ENCODE data around the gene SLC35C1. TPM values are rescaled to one million over a fixed set of nuclear protein-coding genes. Genes with fewer than 3 reads are reported as not detected.

The SLC35C1 gene
- total RNA-seq, 1 experiment from 2014 or later: 18.1 TPM

- Mint-ChIP-seq H3K36me3 (ENCODE audit: insufficient read depth, unreplicated experiment) (no peaks in the 10 kb centered on the region), H3K4me1 (ENCODE audit: low read depth, unreplicated experiment) (peaks cover 5% of the 10 kb centered on the region)
- no TSS peak for BruUV-seq (replicated peaks)
These were observed 48.6 kb downstream of the SLC35C1 start for GRCh38 chr11:45853332-45854219.

DNA sequence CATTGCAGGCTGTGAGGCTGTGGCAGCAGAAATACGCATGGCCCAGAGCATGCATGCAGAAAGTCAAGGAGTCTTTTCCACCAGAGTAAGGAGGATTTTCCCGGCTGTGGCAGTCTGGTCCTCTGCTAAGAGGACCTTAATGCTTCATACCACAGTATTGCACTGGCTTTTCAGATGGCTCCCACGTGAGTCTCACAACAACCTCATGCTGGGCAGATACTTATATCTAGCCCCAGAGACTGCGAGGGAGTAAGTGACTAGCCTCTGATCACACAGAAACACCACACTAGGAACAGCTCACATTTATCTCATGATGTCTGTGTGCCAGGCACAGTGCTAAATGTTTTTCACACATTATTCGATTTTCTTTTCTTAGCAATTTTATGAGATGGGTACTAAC, 50.4 kb downstream of the SLC35C1 start:
- Mint-ChIP-seq H3K36me3 (ENCODE audit: insufficient read depth, unreplicated experiment) (peaks cover 6% of the 10 kb centered on the region), H3K4me3 (ENCODE audit: low read depth, unreplicated experiment) (no peak overlapping the region), H3K4me1 (ENCODE audit: low read depth, unreplicated experiment) (no peaks in the 10 kb centered on the region), H3K9me3 (ENCODE audit: low read depth, unreplicated experiment) (no peaks in the 10 kb centered on the region), H3K27me3 (ENCODE audit: unreplicated experiment) (no peaks in the 10 kb centered on the region), H3K27ac (ENCODE audit: unreplicated experiment) (no peak overlapping the region)
- TF ChIP-seq CTCF (IDR thresholded peaks at IDR 0.05; ENCODE audit: unreplicated experiment): no peak
- intact Hi-C loops (cut with micrococcal nuclease; ENCODE audit: unreplicated experiment): no loop called here
- DNase-seq: no peak
- CTCF ChIA-PET: interaction anchor here (0.6 kb wide), 1 partner anchor 604 kb away, joined by 3 read pairs; no protein-coding TSS in a partner anchor
- BruUV-seq (replicated peaks): no TSS peak

More at GRCh38 chr11:45853332-45854219, 48.6 kb downstream of the SLC35C1 start:
- Mint-ChIP-seq H3K27ac (ENCODE audit: unreplicated experiment) (no peak overlapping the region), H3K4me3 (ENCODE audit: low read depth, unreplicated experiment) (no peak overlapping the region), H3K9me3 (ENCODE audit: low read depth, unreplicated experiment) (no peaks in the 10 kb centered on the region), H3K27me3 (ENCODE audit: unreplicated experiment) (no peaks in the 10 kb centered on the region)
- CTCF ChIA-PET: interaction anchor here (0.6 kb wide), 1 partner anchor 80 kb away, joined by 3 read pairs; no protein-coding TSS in a partner anchor
- no peak for TF ChIP-seq CTCF (IDR thresholded peaks at IDR 0.05; ENCODE audit: unreplicated experiment)
- no peak for DNase-seq
- intact Hi-C loops (cut with micrococcal nuclease; ENCODE audit: unreplicated experiment): no loop called here

DNA sequence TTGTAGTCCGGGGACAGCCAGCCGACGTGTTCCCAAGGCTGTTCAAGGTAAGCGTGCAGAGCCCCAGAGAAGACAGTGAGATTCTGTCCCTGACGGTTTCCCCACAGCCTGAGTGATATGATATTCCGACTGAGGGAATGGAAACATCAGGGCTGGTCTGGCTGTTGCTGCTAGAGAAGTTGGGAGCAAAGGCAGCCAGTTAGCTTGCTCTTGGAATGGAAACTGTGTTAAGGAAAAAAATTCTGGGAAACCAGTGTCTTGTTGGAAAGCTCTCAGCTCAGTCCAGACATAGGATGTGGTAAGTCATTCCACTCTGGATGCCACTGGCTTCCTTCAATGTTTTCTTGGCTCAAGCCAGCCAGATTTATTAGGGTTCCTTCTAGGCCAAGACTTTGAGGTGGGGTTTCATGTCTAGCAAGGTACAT, 51.1 kb downstream of the SLC35C1 start:
- intact Hi-C loops (cut with micrococcal nuclease; ENCODE audit: unreplicated experiment): no loop called here
- no peaks in the 10 kb centered on the region for H3K9me3 Mint-ChIP-seq (ENCODE audit: low read depth, unreplicated experiment)
- H3K36me3 Mint-ChIP-seq (ENCODE audit: insufficient read depth, unreplicated experiment): peaks cover 6% of the 10 kb centered on the region
- H3K4me3 Mint-ChIP-seq (ENCODE audit: low read depth, unreplicated experiment): no peak overlapping the region
- no TSS peak for BruUV-seq (replicated peaks)
- no peaks in the 10 kb centered on the region for H3K27me3 Mint-ChIP-seq (ENCODE audit: unreplicated experiment)
- no peaks in the 10 kb centered on the region for H3K4me1 Mint-ChIP-seq (ENCODE audit: low read depth, unreplicated experiment)
- no peak overlapping the region for H3K27ac Mint-ChIP-seq (ENCODE audit: unreplicated experiment)
- CTCF ChIA-PET: interaction anchor here (0.7 to 1.1 kb wide), 2 partner anchors 9 to 279 kb away, joined by 3 to 5 read pairs; no protein-coding TSS in a partner anchor
- no peak for DNase-seq
- TF ChIP-seq CTCF (IDR thresholded peaks at IDR 0.05; ENCODE audit: unreplicated experiment): no peak

DNA sequence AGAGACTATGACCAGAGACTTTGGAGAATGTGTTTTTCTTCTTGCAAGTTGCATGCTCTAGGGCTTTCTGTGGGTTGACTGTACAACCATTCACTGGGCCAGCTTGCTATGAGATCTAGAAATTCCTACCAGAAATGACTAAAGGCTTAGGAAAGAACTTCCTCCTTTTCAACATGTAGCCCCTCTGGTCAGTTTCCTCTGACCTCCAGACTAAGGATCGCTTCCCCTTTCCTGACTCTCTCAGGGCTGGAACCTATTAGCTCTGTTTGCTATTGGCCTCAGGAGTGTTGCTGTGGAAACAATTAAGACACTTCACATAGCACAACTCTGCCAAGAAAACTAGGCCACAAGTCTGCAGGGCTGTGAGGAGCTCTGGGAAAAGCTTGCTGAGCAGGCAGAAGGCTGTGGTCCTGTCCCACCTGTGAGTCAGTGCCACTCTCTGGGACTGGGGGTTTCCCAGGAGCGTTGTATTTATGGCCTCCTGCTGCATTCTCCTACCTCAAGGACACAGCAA, 53.1 kb downstream of the SLC35C1 start:
- H3K27ac Mint-ChIP-seq (ENCODE audit: unreplicated experiment): no peak overlapping the region
- no peak overlapping the region for H3K4me3 Mint-ChIP-seq (ENCODE audit: low read depth, unreplicated experiment)
- intact Hi-C loops (cut with micrococcal nuclease; ENCODE audit: unreplicated experiment): no loop called here
- H3K9me3 Mint-ChIP-seq (ENCODE audit: low read depth, unreplicated experiment): no peaks in the 10 kb centered on the region
- H3K27me3 Mint-ChIP-seq (ENCODE audit: unreplicated experiment): no peaks in the 10 kb centered on the region
- CTCF ChIA-PET: no interaction called here
- no peak for DNase-seq
- BruUV-seq (replicated peaks): no TSS peak
- peaks cover 6% of the 10 kb centered on the region for H3K36me3 Mint-ChIP-seq (ENCODE audit: insufficient read depth, unreplicated experiment)
- TF ChIP-seq CTCF (IDR thresholded peaks at IDR 0.05; ENCODE audit: unreplicated experiment): no peak
- no peaks in the 10 kb centered on the region for H3K4me1 Mint-ChIP-seq (ENCODE audit: low read depth, unreplicated experiment)

Measured in Calu3 (cell line).